Fibroblast of skin of right quadriceps (primary cell): ENCODE data around the gene KPNB1.

Experiments used
- DNase-seq: peaks from one replicate; pipeline ENCODE4 v3.0.0-alpha.2; 2013

The KPNB1 gene

GRCh38 chr17:47733047-47733673 is 83.4 kb downstream of the KPNB1 start, which contains the start of gene TBX21:
Gene TBX21 (plus strand): TSS chr17:47733236. CDS start chr17:47733455, 219 bp downstream.
- DNase-seq = peak; percentile 47

- no peak for DNase-seq
Measured at GRCh38 chr17:47733674-47734410, 84.1 kb downstream of the KPNB1 start.

GRCh38 chr17:47735139-47735464 is 85.4 kb downstream of the KPNB1 start:
- DNase-seq = no peak
